ENCODE results near the gene AP3B1. TPM values are rescaled to one million over a fixed set of nuclear protein-coding genes. Genes with fewer than 3 reads are reported as not detected.
"Not testable (repeated sequence)": the region's sequence is repeated elsewhere in the genome, so short reads cannot be mapped to it uniquely, and the experiment has no call there.

AP3B1 gene
- total RNA-seq, 2 experiments from 2014 or later = 41.2 to 55.7 TPM

DNA sequence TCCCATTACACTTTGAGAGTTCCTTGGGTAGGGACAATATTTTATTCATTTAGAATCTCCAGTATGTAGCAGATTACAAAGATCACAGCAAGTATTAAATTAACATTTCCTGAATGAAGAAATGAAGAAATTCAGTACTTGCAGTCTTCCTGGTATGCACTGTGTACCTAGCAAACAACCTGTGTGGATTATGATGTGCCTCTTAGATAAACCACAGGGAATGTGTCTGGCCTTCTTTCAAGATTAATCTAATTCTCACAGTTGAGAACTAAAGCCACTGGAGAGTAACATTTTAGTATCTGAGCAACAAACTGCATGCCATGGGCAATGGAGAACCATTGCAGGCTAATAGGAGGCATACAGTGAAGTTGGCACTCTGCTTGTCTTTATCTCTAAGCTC lies 199.4 kb downstream of the AP3B1 start:
- no peak overlapping the region for H3K4me3 Mint-ChIP-seq
- H3K9me3 Mint-ChIP-seq (ENCODE audit: low read depth) = no peaks in the 10 kb centered on the region
- no peaks in the 10 kb centered on the region for H3K4me1 Mint-ChIP-seq
- ChIA-PET CTCF (interaction anchor here (0.5 kb wide), 1 partner anchor 1161 kb away, joined by 4 read pairs; no protein-coding TSS in a partner anchor), POLR2A (no interaction called here)
- ATAC-seq (no peak), DNase-seq (no peak)
- H3K27ac Mint-ChIP-seq = no peak overlapping the region
- intact Hi-C loops (cut with DNase I, micrococcal nuclease) = no loop called here
- H3K27me3 Mint-ChIP-seq = no peaks in the 10 kb centered on the region
- peaks cover 49% of the 10 kb centered on the region for H3K36me3 Mint-ChIP-seq (ENCODE audit: low read depth)

DNA sequence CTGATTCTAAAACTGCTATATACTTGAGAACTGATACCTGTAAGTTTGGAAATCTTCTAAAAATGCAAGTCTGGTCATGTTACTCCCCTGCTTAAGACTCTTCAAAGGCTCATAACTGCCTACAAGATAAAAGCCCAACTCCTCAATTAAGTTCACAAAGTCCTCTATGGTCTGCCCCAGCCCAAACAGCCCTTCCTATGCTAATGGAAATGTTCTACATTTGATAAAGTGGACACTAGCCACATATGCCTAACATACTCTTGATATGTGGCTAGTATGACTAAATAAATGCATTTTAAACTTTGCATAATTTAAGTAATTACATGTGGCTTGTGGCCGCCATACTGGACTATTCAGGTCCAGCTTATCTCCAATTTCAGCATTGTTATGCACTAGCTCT lies 204.5 kb downstream of the AP3B1 start:
- ChIA-PET POLR2A (no interaction called here), CTCF (interaction anchor here (1.3 kb wide), 1 partner anchor 137 kb away, joined by 3 read pairs; no protein-coding TSS in a partner anchor)
- ATAC-seq (no peak), DNase-seq (no peak)
- Mint-ChIP-seq H3K27me3 (no peaks in the 10 kb centered on the region), H3K4me1 (no peaks in the 10 kb centered on the region), H3K36me3 (ENCODE audit: low read depth) (peaks cover 48% of the 10 kb centered on the region), H3K4me3 (no peak overlapping the region), H3K27ac (no peak overlapping the region), H3K9me3 (ENCODE audit: low read depth) (no peaks in the 10 kb centered on the region)
- intact Hi-C loops (cut with DNase I, micrococcal nuclease) = no loop called here

DNA sequence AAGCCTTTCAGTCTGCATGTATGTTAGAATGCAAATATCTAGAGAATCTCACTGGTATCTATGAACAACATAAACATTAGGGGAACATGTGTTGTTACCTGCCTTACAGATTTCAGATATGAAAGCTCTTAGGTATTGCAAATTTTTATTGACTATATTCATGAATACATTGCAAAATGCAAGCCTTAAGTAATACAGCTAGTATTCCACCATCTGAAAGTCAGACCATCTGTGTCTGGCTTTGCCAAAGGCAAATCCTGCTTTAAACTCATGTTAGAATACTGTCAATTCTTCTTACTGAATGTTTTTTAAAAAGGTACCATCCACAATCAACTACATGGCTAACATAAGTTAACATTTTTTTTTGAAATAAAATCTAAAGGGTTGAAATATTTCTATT lies 215.6 kb downstream of the AP3B1 start:
- H3K4me3 Mint-ChIP-seq = no peak overlapping the region
- peaks cover 18% of the 10 kb centered on the region for H3K36me3 Mint-ChIP-seq (ENCODE audit: low read depth)
- DNase-seq = no peak
- no peak for ATAC-seq
- ChIA-PET CTCF (no interaction called here), POLR2A (no interaction called here)
- H3K27ac Mint-ChIP-seq = no peak overlapping the region
- intact Hi-C loops (cut with DNase I, micrococcal nuclease) = no loop called here
- H3K4me1 Mint-ChIP-seq = no peaks in the 10 kb centered on the region
- no peaks in the 10 kb centered on the region for H3K9me3 Mint-ChIP-seq (ENCODE audit: low read depth)
- no peaks in the 10 kb centered on the region for H3K27me3 Mint-ChIP-seq

DNA sequence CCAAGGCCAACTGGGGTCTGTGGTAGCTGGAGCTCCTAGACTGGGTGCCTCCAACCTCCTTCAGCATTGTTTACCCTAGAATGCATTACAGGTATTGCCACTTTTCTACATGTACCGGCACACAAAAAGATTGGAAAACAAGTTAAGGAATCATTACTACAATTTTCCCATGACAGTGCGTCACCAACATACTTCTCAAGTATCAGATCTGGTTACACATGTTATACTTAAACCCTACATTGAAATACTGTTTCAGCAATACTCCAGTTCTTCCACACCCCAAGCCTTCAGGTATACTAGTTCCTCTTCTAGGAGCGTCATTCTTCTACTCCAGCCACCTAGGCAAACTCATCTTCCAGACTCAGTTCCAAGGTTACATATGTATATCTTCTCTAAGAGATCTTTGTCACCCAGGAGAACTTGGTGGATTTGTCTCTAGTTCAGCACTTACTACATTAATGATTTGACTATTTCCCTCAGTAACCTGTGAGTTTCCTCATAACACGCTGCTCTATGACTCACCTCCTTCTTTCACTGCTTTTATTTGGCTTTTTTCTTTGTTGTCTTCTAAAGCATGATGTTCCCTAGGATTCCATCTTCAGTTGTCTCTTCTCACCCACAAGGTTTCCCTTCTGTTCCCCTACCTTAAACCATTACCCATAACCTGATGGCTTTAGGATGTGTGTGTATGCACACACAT lies 217.0 kb downstream of the AP3B1 start:
- Mint-ChIP-seq H3K27ac (no peak overlapping the region), H3K27me3 (no peaks in the 10 kb centered on the region), H3K4me3 (no peak overlapping the region), H3K9me3 (ENCODE audit: low read depth) (no peaks in the 10 kb centered on the region), H3K4me1 (no peaks in the 10 kb centered on the region), H3K36me3 (ENCODE audit: low read depth) (peaks cover 18% of the 10 kb centered on the region)
- DNase-seq (no peak), ATAC-seq (no peak)
- intact Hi-C loops (cut with DNase I, micrococcal nuclease) = no loop called here
- CTCF ChIA-PET = no interaction called here
- POLR2A ChIA-PET = interaction anchor here (0.6 kb wide), 1 partner anchor 930 kb away, joined by 3 read pairs; no protein-coding TSS in a partner anchor

GRCh38 chr5:78076351-78076750 lies 218.1 kb downstream of the AP3B1 start:
- ChIA-PET POLR2A (no interaction called here), CTCF (interaction anchor here (1.3 kb wide), 2 partner anchors 11 to 14 kb away, joined by 3 to 8 read pairs; no protein-coding TSS in a partner anchor)
- intact Hi-C loops (cut with DNase I, micrococcal nuclease) = no loop called here

DNA sequence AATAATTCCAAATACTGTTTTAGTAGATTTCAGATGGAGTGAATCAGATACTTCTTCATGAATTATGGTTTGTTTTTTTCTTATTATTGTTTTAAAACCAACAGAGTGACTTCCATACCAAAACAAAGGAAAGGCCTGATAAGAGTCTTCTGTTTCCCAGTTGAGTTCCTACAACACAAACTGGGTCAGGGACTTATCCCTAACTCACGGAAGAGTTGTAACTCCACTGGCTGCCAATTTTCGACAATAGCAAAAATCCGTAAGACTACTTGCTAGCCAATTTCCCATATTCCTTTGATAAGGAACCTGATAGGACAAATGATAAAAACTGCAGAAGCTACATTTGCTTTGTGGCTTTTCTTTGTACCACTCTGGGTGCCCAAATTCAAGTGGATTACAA lies 219.2 kb downstream of the AP3B1 start:
- ATAC-seq = no peak
- DNase-seq = no peak
- H3K4me1 Mint-ChIP-seq = no peaks in the 10 kb centered on the region
- H3K27ac Mint-ChIP-seq = no peak overlapping the region
- H3K36me3 Mint-ChIP-seq (ENCODE audit: low read depth) = peaks cover 24% of the 10 kb centered on the region
- CTCF ChIA-PET = interaction anchor here (1.3 kb wide), 1 partner anchor 10 kb away, joined by 3 read pairs; no protein-coding TSS in a partner anchor
- intact Hi-C loops (cut with DNase I, micrococcal nuclease) = no loop called here
- peaks cover 3% of the 10 kb centered on the region for H3K9me3 Mint-ChIP-seq (ENCODE audit: low read depth)
- POLR2A ChIA-PET = no interaction called here
- no peak overlapping the region for H3K4me3 Mint-ChIP-seq
- no peaks in the 10 kb centered on the region for H3K27me3 Mint-ChIP-seq

More at GRCh38 chr5:78076351-78076750, 218.1 kb downstream of the AP3B1 start:
- ATAC-seq (no peak), DNase-seq (no peak)
- Mint-ChIP-seq H3K9me3 (ENCODE audit: low read depth) (peaks cover 3% of the 10 kb centered on the region), H3K27me3 (no peaks in the 10 kb centered on the region), H3K4me1 (no peaks in the 10 kb centered on the region), H3K4me3 (no peak overlapping the region), H3K36me3 (ENCODE audit: low read depth) (peaks cover 22% of the 10 kb centered on the region), H3K27ac (no peak overlapping the region)

GRCh38 chr5:78070691-78071090 lies 223.8 kb downstream of the AP3B1 start:
- POLR2A ChIA-PET; H3K4me1 Mint-ChIP-seq; DNase-seq; intact Hi-C loops (cut with DNase I, micrococcal nuclease); H3K4me3 Mint-ChIP-seq; H3K27me3 Mint-ChIP-seq; H3K27ac Mint-ChIP-seq; ATAC-seq; CTCF ChIA-PET: not testable (repeated sequence)
- H3K36me3 Mint-ChIP-seq (ENCODE audit: low read depth) = peaks cover 39% of the 10 kb centered on the region
- H3K9me3 Mint-ChIP-seq (ENCODE audit: low read depth) = peaks cover 16% of the 10 kb centered on the region

DNA sequence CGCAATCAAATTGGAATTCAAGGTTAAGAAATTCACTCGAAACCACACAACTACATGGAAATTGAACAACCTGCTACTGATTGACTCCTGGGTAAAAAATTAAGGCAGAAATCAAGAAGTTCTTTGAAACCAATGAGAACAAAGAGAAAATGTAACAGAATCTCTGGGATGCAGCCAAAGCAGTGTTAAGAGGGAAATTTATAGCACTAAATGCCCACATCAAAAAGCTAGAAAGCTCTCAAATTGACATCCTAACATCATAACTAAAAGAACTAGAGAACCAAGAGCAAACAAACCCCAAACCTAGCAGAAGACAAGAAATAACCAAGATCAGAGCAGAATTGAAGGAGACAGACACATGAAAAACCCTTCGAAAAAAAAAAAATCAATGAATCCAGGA lies 226.9 kb downstream of the AP3B1 start:
- H3K27me3 Mint-ChIP-seq; DNase-seq; ATAC-seq; H3K4me3 Mint-ChIP-seq; H3K4me1 Mint-ChIP-seq; H3K27ac Mint-ChIP-seq; POLR2A ChIA-PET; intact Hi-C loops (cut with DNase I, micrococcal nuclease): not testable (repeated sequence)
- Mint-ChIP-seq H3K36me3 (ENCODE audit: low read depth) (peaks cover 35% of the 10 kb centered on the region), H3K9me3 (ENCODE audit: low read depth) (peaks cover 16% of the 10 kb centered on the region)
- CTCF ChIA-PET = interaction anchor here (0.7 kb wide), 1 partner anchor 429 kb away, joined by 3 read pairs; the partner anchor contains the start of gene OTP

GRCh38 chr5:78066722-78067121 lies 227.8 kb downstream of the AP3B1 start:
- H3K27me3 Mint-ChIP-seq; DNase-seq; ATAC-seq; POLR2A ChIA-PET; H3K4me3 Mint-ChIP-seq; intact Hi-C loops (cut with DNase I, micrococcal nuclease); H3K4me1 Mint-ChIP-seq; H3K27ac Mint-ChIP-seq: not testable (repeated sequence)
- Mint-ChIP-seq H3K36me3 (ENCODE audit: low read depth) (peaks cover 32% of the 10 kb centered on the region), H3K9me3 (ENCODE audit: low read depth) (peaks cover 13% of the 10 kb centered on the region)
- CTCF ChIA-PET = interaction anchor here (1.0 kb wide), 1 partner anchor 14 kb away, joined by 3 read pairs; no protein-coding TSS in a partner anchor

DNA sequence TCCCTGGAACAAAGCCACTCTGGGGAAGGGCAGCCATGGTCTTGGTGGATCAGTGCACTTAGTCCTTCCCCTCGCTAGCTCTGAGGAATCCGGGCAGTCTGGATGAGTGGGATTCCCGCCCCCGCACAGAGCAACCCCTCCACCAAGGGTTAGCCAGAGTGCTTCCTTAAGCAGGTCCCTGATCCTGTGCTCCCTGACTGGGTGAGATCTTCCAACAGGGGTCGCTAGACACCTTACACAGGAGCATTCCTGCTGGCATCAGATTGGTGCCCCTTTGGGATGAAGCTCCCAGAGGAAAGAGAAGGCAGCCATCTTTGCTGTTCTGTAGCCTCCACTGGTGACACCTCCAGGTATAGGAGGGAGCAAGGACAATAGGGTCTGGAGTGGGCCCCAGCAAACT lies 228.8 kb downstream of the AP3B1 start:
- no peak for ATAC-seq
- Mint-ChIP-seq H3K4me3 (no peak overlapping the region), H3K4me1 (no peaks in the 10 kb centered on the region), H3K9me3 (ENCODE audit: low read depth) (peaks cover 13% of the 10 kb centered on the region), H3K36me3 (ENCODE audit: low read depth) (peaks cover 29% of the 10 kb centered on the region), H3K27ac (no peak overlapping the region), H3K27me3 (no peaks in the 10 kb centered on the region)
- POLR2A ChIA-PET = no interaction called here
- DNase-seq = no peak
- intact Hi-C loops (cut with DNase I, micrococcal nuclease) = no loop called here
- CTCF ChIA-PET = interaction anchor here (1.2 kb wide), 1 partner anchor 10 kb away, joined by 3 read pairs; no protein-coding TSS in a partner anchor

GRCh38 chr5:78064941-78065472 lies 229.5 kb downstream of the AP3B1 start:
- no peak for DNase-seq
- peaks cover 13% of the 10 kb centered on the region for H3K9me3 Mint-ChIP-seq (ENCODE audit: low read depth)
- no peak for ATAC-seq
- no peak overlapping the region for H3K4me3 Mint-ChIP-seq
- H3K27ac Mint-ChIP-seq = no peak overlapping the region
- H3K36me3 Mint-ChIP-seq (ENCODE audit: low read depth) = peaks cover 28% of the 10 kb centered on the region
- intact Hi-C loops (cut with DNase I, micrococcal nuclease) = no loop called here
- CTCF ChIA-PET = interaction anchor here (1.2 to 2.1 kb wide), 2 partner anchors 11 to 17 kb away, joined by 3 to 6 read pairs; no protein-coding TSS in a partner anchor
- H3K4me1 Mint-ChIP-seq = no peaks in the 10 kb centered on the region
- POLR2A ChIA-PET = no interaction called here
- H3K27me3 Mint-ChIP-seq = no peaks in the 10 kb centered on the region

GRCh38 chr5:78063495-78063894 lies 231.0 kb downstream of the AP3B1 start:
- ChIA-PET POLR2A (no interaction called here), CTCF (interaction anchor here (0.7 to 2.1 kb wide), 5 partner anchors 11 to 138 kb away, joined by 3 to 8 read pairs (median 4); no protein-coding TSS in a partner anchor)
- H3K4me1 Mint-ChIP-seq = no peaks in the 10 kb centered on the region
- no peak overlapping the region for H3K27ac Mint-ChIP-seq
- no peak for ATAC-seq
- no peak for DNase-seq
- peaks cover 17% of the 10 kb centered on the region for H3K36me3 Mint-ChIP-seq (ENCODE audit: low read depth)
- no peaks in the 10 kb centered on the region for H3K27me3 Mint-ChIP-seq
- peaks cover 10% of the 10 kb centered on the region for H3K9me3 Mint-ChIP-seq (ENCODE audit: low read depth)
- intact Hi-C loops (cut with DNase I, micrococcal nuclease) = no loop called here
- no peak overlapping the region for H3K4me3 Mint-ChIP-seq
